DOHH2 (cell line): ENCODE data around the gene ADH4.

Source experiments
- CTCF ChIP-seq: fragments of 200-600 bp; sonication (generic); IDR thresholded peaks from one replicate; pipeline ENCODE4 v1.5.1; 2014; ENCODE audit warnings: antibody characterized with exemption, mild to moderate bottlenecking, low read depth, low read length; ENCODE audit not compliant: poor library complexity, severe bottlenecking
- EZH2phosphoT487 ChIP-seq: fragments of 200-600 bp; sonication (generic); IDR thresholded peaks from 2 replicates; pipeline ENCODE4 v1.6.1; 2017; ENCODE audit warnings: borderline replicate concordance, mild to moderate bottlenecking, antibody characterized with exemption, low read length, moderate library complexity, mixed read lengths

GRCh38 chr4:99154658-99155342, 10.7 kb upstream of the ADH4 start:
- no peak for TF ChIP-seq CTCF
- TF ChIP-seq EZH2phosphoT487: no peak
